Ramos (cell line): ENCODE measurements around the gene CEP41.

ENCODE experiments used
- in situ Hi-C: fragments of 300-500 bp; cut with MboI; formaldehyde crosslinking; loops from one replicate; pipeline ENCODE4 v1.14.3; 2022; ENCODE audit warnings: low sequenced_read_pairs; ENCODE audit not compliant: unreplicated experiment

CEP41 gene

DNA sequence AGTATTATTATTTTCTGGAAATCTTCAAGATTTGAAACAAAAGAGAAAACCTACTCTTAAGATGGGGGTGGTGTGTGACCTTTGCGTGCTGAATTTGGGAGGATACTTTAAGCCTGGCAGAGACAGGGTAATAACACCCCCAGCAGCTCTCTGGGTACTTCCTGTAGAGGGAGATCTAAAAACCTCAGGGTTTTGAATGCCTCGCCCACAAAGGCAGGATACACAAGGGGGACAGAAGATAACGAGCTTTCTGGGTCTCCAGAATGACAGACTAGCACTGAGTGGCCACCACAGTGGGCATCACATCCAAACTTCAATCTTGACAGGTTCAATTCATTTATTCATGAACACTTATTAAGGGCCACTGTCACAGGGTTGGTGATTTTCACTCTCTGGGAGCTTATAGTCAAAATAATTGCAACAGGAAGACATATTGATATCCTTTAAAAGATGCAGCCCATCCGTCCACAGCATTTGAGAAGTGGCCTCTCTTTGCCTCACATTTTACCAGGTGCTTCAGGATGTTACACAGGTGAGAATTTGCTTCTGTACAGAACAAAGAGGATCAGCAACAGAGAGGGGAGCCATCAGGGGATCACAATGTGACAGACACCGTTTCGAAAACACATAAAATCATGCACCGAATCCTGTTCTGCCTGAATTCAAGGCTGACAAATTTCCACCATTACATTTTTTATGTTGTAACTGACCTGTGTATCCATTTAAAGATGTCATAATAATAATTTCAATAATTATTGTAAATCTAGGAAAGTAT, 46.2 kb downstream of the CEP41 start:
- in situ Hi-C loops, result no loop called here

GRCh38 chr7:130393841-130394411, 46.9 kb downstream of the CEP41 start:
- in situ Hi-C loops, result no loop called here

DNA sequence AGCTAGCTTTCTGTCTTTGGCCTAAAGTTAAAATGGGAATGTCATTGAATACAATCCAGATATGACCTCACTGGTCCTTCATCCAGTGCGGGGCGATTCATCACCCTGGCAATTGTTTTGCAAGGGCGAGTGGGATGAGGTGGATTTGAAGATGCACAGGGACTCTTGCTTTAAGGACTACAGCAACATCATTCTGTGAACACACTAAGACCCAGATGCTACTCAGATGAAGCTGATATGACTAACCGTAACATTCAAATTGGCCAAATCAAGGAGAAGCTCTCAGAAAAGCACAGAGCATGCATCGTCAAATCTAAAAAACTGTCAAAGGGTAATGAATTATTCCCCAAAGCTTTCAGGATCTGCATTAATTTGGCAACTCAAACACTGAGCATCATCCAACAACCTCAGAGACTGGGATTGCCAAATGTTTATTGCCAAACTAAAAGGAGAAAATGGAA, 47.7 kb downstream of the CEP41 start:
- in situ Hi-C loops, result no loop called here

GRCh38 chr7:130390486-130390885, 50.3 kb downstream of the CEP41 start:
- in situ Hi-C loops, result no loop called here

DNA sequence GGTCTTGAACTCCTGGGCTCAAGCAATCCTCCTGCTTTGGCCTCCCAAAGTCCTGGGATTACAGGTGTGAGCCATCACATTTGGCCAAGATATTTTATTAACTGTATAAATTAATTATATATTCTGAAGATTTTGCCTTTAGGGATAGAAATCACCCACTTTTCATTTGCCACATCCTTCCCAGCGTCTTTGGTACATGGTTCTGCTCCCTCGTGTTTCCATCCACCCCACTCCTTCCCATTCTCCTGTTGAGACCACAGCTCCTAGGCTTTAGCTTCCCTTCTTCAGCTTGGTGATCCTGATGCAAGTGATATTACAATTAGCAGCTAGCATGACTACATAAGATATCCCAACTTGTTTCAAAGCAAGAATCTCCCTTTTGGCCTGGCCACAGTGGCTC, 52.1 kb downstream of the CEP41 start:
- in situ Hi-C loops, result no loop called here

- in situ Hi-C loops, result no loop called here
Observed at GRCh38 chr7:130387628-130388403, 53.0 kb downstream of the CEP41 start.

GRCh38 chr7:130387306-130387627, 53.5 kb downstream of the CEP41 start:
- in situ Hi-C loops, result no loop called here

DNA sequence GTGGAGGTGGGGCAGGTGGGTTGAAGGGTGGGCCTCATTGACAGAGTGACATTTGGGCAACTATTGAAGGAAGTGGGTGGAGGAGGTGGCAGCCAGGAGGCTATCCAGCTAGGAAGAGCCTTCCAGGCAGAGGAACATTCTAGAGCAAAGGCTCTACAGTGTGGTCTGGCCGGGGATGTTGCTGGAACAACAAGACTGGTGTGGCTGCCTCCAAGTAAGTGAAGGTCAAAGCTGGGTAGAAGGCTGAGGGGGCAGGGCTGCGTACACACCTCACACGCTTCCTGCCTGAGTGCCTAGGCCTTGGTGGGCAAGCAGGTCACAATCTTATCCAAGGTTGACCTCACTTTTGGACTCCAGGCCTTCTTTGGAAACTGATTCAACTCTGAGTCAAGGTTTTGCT, 53.9 kb downstream of the CEP41 start:
- in situ Hi-C loops, result no loop called here

- in situ Hi-C loops, result no loop called here
Observed at GRCh38 chr7:130385600-130386066, 55.2 kb downstream of the CEP41 start.

DNA sequence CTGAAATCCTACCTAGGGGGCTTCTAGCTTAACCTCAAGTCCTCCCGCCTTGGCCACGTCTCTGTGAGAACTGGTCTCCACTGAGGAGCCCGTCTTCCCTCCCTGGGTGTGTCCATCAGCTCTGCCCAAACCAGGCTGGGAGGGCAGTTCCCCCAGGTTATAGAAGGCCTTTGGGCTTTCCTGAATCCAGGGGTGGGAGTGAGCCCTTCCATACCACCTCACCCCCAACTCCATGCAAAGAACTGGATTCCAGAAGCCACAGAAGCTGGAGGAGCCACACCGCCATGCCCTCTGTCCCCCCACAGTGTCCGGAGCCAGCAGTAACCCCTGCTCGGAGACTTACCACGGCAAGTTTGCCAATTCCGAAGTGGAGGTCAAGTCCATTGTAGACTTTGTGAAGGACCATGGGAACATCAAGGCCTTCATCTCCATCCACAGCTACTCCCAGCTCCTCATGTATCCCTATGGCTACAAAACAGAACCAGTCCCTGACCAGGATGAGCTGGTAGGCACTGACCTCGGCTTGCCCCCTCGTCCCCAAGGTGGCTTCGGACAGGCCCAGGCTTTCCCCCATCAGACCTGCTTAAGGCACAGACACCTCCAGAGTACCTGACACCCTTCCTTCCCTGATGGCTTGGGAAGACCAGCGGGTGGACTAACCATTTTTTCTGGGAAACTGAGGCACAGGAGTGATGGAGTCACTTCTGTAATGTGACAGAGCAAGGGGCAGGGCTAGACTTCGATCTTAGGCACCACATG, 55.8 kb downstream of the CEP41 start:
- in situ Hi-C loops, result no loop called here

- in situ Hi-C loops, result no loop called here
Observed at GRCh38 chr7:130384371-130384801, 56.4 kb downstream of the CEP41 start.

DNA sequence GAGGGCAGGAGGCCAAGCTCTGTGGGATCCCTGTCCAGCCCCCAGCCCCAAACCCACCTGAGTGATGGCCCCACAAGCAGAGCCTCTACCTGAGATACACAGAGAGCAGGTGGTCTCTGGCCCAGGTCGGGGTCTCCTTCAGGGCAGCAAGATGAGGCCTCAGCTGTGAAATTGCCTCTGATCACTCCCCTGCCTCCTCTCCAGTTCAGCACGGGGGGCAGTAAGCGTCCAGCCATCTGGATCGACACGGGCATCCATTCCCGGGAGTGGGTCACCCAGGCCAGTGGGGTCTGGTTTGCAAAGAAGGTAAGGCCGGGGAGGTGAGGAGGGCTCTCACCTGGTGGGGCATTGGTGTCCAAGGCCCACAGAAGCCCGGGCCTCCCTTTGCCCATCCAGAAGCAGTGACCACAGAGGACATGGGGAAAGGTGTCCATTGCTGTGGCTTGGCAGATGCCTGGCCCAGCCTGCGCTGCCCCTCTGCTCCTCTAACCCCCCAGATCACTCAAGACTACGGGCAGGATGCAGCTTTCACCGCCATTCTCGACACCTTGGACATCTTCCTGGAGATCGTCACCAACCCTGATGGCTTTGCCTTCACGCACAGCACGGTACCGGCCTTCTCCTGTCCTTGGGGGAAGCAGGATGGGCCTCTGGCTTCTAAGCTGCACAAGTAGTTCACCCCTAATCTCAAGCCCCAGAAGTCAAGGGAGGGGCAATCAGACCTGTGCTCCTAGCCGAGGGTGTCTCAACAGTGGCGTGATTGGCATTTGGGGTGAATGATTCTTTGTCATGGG, 57.4 kb downstream of the CEP41 start:
- in situ Hi-C loops, result no loop called here

DNA sequence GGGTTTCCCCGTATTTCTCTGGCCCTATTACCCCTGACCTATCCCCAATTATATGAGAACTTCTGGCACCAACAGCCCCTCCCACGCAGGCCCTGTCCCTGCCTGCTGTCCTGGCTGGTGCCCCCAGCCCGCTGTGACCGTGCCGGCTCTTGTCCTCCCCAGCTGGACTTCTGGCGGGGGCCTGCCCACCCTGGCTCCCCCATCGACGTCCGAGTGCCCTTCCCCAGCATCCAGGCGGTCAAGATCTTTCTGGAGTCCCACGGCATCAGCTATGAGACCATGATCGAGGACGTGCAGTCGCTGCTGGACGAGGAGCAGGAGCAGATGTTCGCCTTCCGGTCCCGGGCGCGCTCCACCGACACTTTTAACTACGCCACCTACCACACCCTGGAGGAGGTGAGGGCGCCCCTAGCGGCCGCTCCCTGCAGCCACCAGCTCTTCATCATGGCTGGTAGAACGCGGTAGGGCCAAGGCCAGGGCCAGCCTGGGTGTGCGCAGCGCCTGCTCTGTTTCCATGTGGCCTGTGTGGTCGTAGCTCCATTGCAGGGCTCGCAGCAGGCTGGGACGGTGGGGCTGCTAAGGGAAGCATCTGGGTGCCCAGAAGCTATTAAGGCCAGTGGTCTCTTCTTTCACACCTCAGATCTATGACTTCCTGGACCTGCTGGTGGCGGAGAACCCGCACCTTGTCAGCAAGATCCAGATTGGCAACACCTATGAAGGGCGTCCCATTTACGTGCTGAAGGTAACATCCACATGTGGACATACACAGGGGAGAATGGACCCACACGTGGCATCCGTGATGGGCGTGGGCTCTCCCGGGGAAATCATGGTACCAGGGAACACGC, 59.1 kb downstream of the CEP41 start:
- in situ Hi-C loops, result no loop called here

- in situ Hi-C loops, result no loop called here
Observed at GRCh38 chr7:130380861-130381455, 59.9 kb downstream of the CEP41 start.

- in situ Hi-C loops, result no loop called here
Observed at GRCh38 chr7:130379921-130380860, 60.6 kb downstream of the CEP41 start, which contains the start of gene CPA1. TSS of gene CPA1 (plus strand) at chr7:130380494. CDS start at chr7:130380521, 27 bp downstream.

- in situ Hi-C loops, result no loop called here
Observed at GRCh38 chr7:130379532-130379920, 61.3 kb downstream of the CEP41 start.

DNA sequence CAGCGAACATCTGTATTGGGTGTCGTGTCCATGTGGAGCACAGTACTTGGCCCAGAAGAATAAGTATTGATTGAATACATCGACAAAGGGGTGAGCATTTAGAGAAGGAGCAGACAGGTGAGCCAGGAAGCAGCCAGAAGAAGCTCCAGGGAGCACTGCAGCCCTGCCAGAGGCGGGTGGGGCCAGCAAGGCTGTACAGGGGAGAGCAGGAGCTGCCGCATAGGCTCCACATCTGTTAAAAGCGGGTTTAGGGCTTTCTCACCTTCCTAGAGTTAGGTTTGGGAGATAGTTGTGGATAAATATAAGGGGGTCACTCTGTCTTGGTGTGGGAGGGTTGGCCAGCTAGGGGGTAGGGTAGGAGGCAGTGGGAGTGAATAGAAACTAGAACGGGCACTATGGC, 61.8 kb downstream of the CEP41 start:
- in situ Hi-C loops, result no loop called here
